B cell (primary cell): ENCODE measurements around the gene PHF23. TPM values are rescaled to one million over a fixed set of nuclear protein-coding genes. Genes with fewer than 3 reads are reported as not detected.

Experiments used
- ATAC-seq: fragments of 200-7000 bp; cut with Tn5 transposase; one replicate; pipeline ENCODE4 v1.10.0; 2021; ENCODE audit warnings: low read depth, mild to moderate bottlenecking, moderate number of reproducible peaks, moderate library complexity
- CTCF ChIA-PET: fragments of 350-600 bp; sonication (Branson Sonifier 250); formaldehyde crosslinking; loops from one replicate; lab custom pipeline; 2021; ENCODE audit warnings: antibody characterized with exemption, inconsistent platforms; lab: Charles Lee
- POLR2A ChIA-PET: fragments of 350-600 bp; sonication (Branson Sonifier 250); formaldehyde crosslinking; loops from one replicate; lab custom pipeline; 2021; ENCODE audit warnings: antibody characterized with exemption; lab: Charles Lee
- DNase-seq: peaks from one replicate; pipeline ENCODE4 v3.0.0; 2013
- H2AFZ ChIP-seq: 2 replicates; pipeline ENCODE4 v1.6.1; 2012; ENCODE audit warnings: mild to moderate bottlenecking, low read depth, low read length; ENCODE audit not compliant: insufficient read depth, poor library complexity, severe bottlenecking
- H3K27ac ChIP-seq, 2 donors: 1 replicate in 1 of 2; 2 replicates in 1 of 2; pipeline ENCODE4 v1.5.1; 2012 to 2013; ENCODE audit warnings: low read length in 2 of 2, mild to moderate bottlenecking in 2 of 2, moderate library complexity in 1 of 2
- H3K27me3 ChIP-seq, 4 experiments: fragments of 200-600 bp in 1 of 4; sonication (generic) in 1 of 4; replicated peaks in 1 of 4; 1 replicate in 2 of 4; 2 replicates in 2 of 4; pipeline versions ENCODE4 v1.6.1 to v1.7.0; 2013 to 2016; ENCODE audit warnings: low read length in 3 of 4, mild to moderate bottlenecking in 2 of 4, mixed read lengths in 1 of 4, moderate library complexity in 1 of 4; ENCODE audit not compliant: insufficient read depth in 4 of 4, control insufficient read depth in 3 of 4; ENCODE audit errors: control extremely low read depth in 1 of 4
- H3K36me3 ChIP-seq, 2 experiments: replicated peaks in 1 of 2; 1 replicate in 1 of 2; 2 replicates in 1 of 2; pipeline versions ENCODE4 v1.6.1 to v1.7.1; 2013; ENCODE audit warnings: low read length in 1 of 2; ENCODE audit not compliant: insufficient read depth in 2 of 2, control insufficient read depth in 1 of 2; ENCODE audit errors: control extremely low read depth in 1 of 2, extremely low read depth in 1 of 2
- H3K4me1 ChIP-seq, 2 donors: fragments of 200-600 bp in 1 of 2; sonication (generic) in 1 of 2; 1 replicate in 1 of 2; 2 replicates in 1 of 2; pipeline versions ENCODE4 v1.5.1 to v1.6.1; 2013 to 2017; ENCODE audit warnings: low read length in 2 of 2; ENCODE audit not compliant: control insufficient read depth in 2 of 2, insufficient read depth in 2 of 2
- H3K4me2 ChIP-seq: replicated peaks from 2 replicates; pipeline ENCODE3; 2012; ENCODE audit warnings: mild to moderate bottlenecking, low read depth, low read length; ENCODE audit not compliant: poor library complexity, severe bottlenecking
- H3K4me3 ChIP-seq, 5 experiments: fragments of 200-600 bp in 1 of 5; sonication (generic) in 1 of 5; 1 replicate in 3 of 5; 2 replicates in 2 of 5; pipeline versions ENCODE4 v1.5.1 to v1.7.0; 2011 to 2016; ENCODE audit warnings: low read length in 4 of 5, mild to moderate bottlenecking in 4 of 5, low read depth in 2 of 5, control low read depth in 1 of 5, moderate library complexity in 1 of 5; ENCODE audit not compliant: insufficient read depth in 1 of 5; ENCODE audit errors: control extremely low read depth in 1 of 5, extremely low read depth in 1 of 5
- H3K79me2 ChIP-seq: fragments of 200-600 bp; sonication (generic); one replicate; pipeline ENCODE4 v1.6.0; 2016; ENCODE audit warnings: low read length; ENCODE audit not compliant: control insufficient read depth, insufficient read depth
- H3K9ac ChIP-seq: fragments of 200-600 bp; sonication (generic); 2 replicates; pipeline ENCODE4 v1.6.1; 2017; ENCODE audit warnings: mild to moderate bottlenecking, low read length, moderate library complexity
- H3K9me3 ChIP-seq, 3 donors: one replicate each; pipeline versions ENCODE4 v1.6.1 to v1.7.1; 2013; ENCODE audit warnings: low read length in 2 of 3; ENCODE audit not compliant: control insufficient read depth in 2 of 3, insufficient read depth in 1 of 3; ENCODE audit errors: control extremely low read depth in 1 of 3
- H4K20me1 ChIP-seq: 2 replicates; pipeline ENCODE4 v1.6.0; 2012; ENCODE audit warnings: mild to moderate bottlenecking, low read length; ENCODE audit not compliant: insufficient read depth, control insufficient read depth, poor library complexity, severe bottlenecking
- H3K27ac Mint-ChIP-seq: one replicate; pipeline ENCODE4 v1.8.0; 2021; ENCODE audit warnings: mixed read lengths
- H3K27me3 Mint-ChIP-seq: one replicate; pipeline ENCODE4 v1.8.0; 2021; ENCODE audit warnings: mixed read lengths
- H3K4me1 Mint-ChIP-seq: one replicate; pipeline ENCODE4 v1.8.0; 2021; ENCODE audit warnings: mixed read lengths
- H3K4me3 Mint-ChIP-seq: one replicate; pipeline ENCODE4 v1.8.0; 2021; ENCODE audit warnings: mixed read lengths
- H3K9me3 Mint-ChIP-seq: one replicate; pipeline ENCODE4 v1.8.0; 2022; ENCODE audit warnings: mixed read lengths; ENCODE audit not compliant: insufficient read depth
- CTCF ChIP-seq: fragments of 200-600 bp; IDR thresholded peaks from one replicate; pipeline ENCODE4 v1.8.0; 2022; ENCODE audit warnings: antibody characterized with exemption, mild to moderate bottlenecking
- EZH2 ChIP-seq: IDR thresholded peaks from 2 replicates; pipeline ENCODE4 v1.6.1; 2012; ENCODE audit warnings: borderline replicate concordance, low read depth, mild to moderate bottlenecking, moderate library complexity, low read length; ENCODE audit not compliant: insufficient read depth, poor library complexity, severe bottlenecking
- WGBS: methylation state at CpG from one replicate; pipeline ENCODE4 v1.1.5; 2013; ENCODE audit warnings: missing lambda C conversion rate; ENCODE audit not compliant: insufficient coverage; 5-methylcytosine and 5-hydroxymethylcytosine counted together
- intact Hi-C: fragments of 100-400 bp; cut with micrococcal nuclease; formaldehyde crosslinking; loops from one replicate; pipeline ENCODE4 v1.10.0; 2022
- polyA plus RNA-seq: library from polyadenylated mRNA; depleted of rRNA; stranded (reverse); fragments of >200 nt; gene quantifications from 2 replicates; pipeline ENCODE4 v1.2.3, GENCODE V29; 2012
- total RNA-seq, 2 donors: library from RNA; stranded (reverse); fragments of 120-200 nt in 1 of 2; gene quantifications; 1 replicate in 1 of 2; 2 replicates in 1 of 2; pipeline versions ENCODE4 v1.2.3 to v1.2.4, GENCODE V29; 2013 to 2022

Gene PHF23
- total and polyA plus RNA-seq, 2 donors (not counting 1 experiment from before 2014, with no cell fraction given) = 17.6 to 42.3 TPM

GRCh38 chr17:7262192-7262934 lies 23.1 kb upstream of the PHF23 start, which contains the start of gene CLDN7:
TSS of gene CLDN7 (minus strand) at chr17:7262478. CDS start at chr17:7262043, 435 bp downstream.
- Histone ChIP-seq H3K36me3 (peaks cover 3 to 17% of the 10 kb centered on the region in 2 experiments), H3K4me2 (peak within 1 kb of the TSS; percentile 99), H3K27me3 (peaks cover 0 to 17% (median 8%) of the 10 kb centered on the region in 4 experiments), H3K4me3 (peak within 1 kb of the TSS in 4 of 5 experiments; percentile 49 to 71 (median 60)), H3K27ac (peak within 1 kb of the TSS in 1 of 2 donors; percentile 59), H4K20me1 (no peaks in the 10 kb centered on the region), H3K9me3 (peaks cover 0 to 4% (median 0%) of the 10 kb centered on the region in 3 donors), H3K9ac (peak within 1 kb of the TSS; percentile 66), H3K4me1 (peaks cover 27 to 32% of the 10 kb centered on the region in 2 donors), H2AFZ (peak within 1 kb of the TSS; percentile 96), H3K79me2 (no peaks in the 10 kb centered on the region)
- TF ChIP-seq CTCF (no peak), EZH2 (no peak)
- H3K9me3 Mint-ChIP-seq = no peaks in the 10 kb centered on the region
- CTCF ChIA-PET = no interaction called here
- H3K27ac Mint-ChIP-seq = peak within 1 kb of the TSS; percentile 66
- peaks cover 23% of the 10 kb centered on the region for H3K27me3 Mint-ChIP-seq
- H3K4me1 Mint-ChIP-seq = peaks cover 27% of the 10 kb centered on the region
- peak within 1 kb of the TSS; percentile 84 for H3K4me3 Mint-ChIP-seq
- POLR2A ChIA-PET = interaction anchor here (0.9 kb wide), 1 partner anchor 24 kb away, joined by 9 read pairs; no protein-coding TSS in a partner anchor
- peak; percentile 50 for DNase-seq
- 8% methylated on average over 62 of the region's 64 CpGs for WGBS
- intact Hi-C loops = loop anchor here (2.0 kb wide), 1 partner anchor 18 kb away; the partner anchor contains the start of gene SLC2A4
- no peak for ATAC-seq
